GM18505 (cell line): ENCODE results near the gene HDAC10.
"Not testable (repeated sequence)": the region's sequence is repeated elsewhere in the genome, so short reads cannot be mapped to it uniquely, and the experiment has no call there.

Source experiments
- ATAC-seq: cut with Tn5 transposase; IDR thresholded peaks from one replicate; pipeline ENCODE4 v1.9.1; 2021; ENCODE audit not compliant: unreplicated experiment
- POLR2A ChIP-seq: IDR thresholded peaks from 4 replicates; pipeline ENCODE4 v1.6.1; 2011; ENCODE audit warnings: borderline replicate concordance; ENCODE audit not compliant: insufficient read depth, insufficient read length; ENCODE audit errors: extremely low read depth

The HDAC10 gene

DNA sequence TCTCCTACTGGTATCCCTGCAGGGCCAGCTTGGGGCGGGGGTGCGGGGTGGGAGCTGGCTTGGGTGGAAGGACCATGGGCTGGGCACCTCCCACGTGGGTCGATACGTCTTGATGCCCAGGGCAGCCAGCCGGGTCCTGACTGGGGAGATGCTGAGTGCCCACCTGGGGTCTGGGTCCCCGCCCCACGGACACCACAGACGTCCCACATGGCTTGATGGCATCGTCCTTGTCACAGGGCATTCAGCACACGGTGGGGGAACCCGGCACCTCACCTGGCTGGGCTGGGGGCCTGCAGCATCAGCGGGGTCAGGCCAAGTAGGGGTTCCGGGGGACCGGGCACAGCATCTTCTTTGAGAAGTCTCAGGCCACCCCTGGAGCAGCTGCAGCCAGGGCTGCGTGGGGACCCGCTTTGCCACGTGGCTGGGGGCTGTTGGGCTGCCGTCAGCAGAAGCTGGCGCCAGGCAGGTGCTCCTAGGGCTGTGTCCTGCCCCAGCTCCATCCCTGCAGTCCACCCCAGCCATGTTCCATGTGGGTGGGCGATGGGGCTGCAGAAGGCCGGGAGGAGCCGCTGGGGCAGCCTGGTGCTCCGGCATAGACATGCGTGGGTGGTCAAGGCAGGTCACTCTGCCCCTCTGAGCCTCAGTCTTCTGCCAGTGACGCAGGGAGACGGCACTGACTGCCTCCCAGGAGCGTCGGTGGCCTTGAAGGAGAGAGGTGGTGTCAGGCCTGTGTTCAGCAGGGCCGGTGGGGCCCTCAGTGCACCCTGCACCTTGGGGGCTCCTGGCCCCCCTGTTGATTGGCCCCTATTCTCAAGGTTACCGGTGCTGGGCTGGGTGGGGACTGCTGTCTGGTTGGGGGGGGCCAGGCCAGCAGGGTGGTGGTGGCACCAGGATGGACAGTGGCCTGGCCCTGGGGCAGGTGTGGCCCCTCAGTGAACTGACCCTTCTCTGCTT is 41.8 kb downstream of the HDAC10 start:
- no peak for TF ChIP-seq POLR2A
- ATAC-seq: no peak

DNA sequence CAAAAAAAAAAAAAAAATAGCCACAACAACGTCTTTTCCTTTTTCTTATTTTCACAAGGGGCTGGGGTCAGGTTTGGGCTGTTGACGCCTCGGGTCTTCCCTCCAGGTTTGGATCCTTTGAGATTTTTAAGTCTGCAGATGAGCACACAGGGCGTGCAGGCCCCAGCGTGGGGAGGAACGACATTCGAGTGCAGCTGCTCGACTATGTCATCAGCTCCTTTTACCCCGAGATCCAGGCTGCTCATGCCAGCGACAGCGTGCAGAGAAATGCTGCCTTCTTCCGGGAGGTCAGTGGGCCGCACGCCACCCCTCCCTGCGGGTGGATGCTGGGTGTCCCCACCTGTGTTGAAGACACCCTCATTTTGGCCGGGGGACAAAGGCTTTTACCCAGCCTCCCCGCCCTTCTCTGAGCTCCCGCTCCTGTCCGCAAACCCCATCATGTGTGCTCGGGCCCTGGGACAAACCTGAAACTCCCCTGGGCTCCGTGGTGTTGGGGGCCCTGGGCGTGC is 42.6 kb downstream of the HDAC10 start:
- ATAC-seq: no peak

DNA sequence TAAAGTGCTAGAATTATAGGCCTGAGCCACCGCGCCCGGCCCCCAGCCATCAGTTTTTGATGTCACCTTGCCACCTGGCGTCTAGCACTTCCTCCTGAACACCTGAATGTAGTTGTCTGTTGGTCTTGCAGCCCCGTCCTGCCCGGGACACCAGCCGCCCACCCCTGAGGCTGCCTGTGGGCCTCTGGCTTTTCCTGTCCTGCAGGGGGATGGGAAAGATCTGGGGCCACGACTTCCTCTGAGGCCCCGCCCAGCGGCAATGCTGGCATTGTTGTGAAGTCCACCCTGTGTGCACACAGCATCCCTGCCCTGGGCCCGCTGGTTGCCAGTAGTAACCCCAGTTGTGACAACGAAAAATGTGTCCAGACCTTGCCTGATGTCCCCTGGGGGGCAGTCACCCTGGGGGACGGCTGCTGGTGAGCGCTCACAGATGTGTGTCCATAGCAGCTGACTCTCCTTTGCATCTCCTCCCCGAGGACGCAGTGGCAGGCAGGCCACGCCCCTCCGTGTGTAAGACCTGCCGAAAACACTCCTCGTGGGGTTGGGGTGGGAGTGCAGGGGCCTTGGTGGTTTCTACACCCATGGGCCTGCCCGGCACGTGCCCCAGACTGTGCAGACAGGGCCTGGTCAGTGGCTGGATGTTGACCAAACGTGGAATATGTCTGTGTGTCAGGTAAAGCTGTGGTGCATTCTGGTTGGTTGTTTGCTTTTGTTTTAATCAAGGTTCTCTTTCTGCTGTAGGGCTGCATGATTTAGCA is 43.5 kb downstream of the HDAC10 start:
- no peak for ATAC-seq
- no peak for TF ChIP-seq POLR2A

More for the DNA sequence above, 42.6 kb downstream of the HDAC10 start:
- TF ChIP-seq POLR2A: no peak

DNA sequence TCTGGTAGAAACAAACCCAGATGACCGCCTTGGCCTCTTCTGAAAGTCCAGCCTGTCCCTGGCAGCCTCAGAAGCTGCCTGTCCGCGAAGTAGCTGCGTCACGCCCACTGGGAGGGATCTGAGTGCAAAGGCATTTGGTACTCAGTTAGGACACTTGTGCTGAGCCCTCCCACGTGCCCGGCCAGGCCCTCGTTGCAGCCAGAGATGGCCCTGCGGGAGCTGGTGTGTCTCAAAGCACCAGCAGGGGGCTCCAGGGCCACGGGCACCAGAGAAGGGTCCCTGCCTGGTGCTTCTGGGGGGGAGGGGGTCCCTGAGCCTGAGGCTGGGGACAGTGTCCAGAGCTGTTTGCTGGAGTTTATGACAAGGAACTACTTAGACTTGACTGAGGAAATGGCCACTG is 44.5 kb downstream of the HDAC10 start:
- ATAC-seq: no peak
- no peak for TF ChIP-seq POLR2A

DNA sequence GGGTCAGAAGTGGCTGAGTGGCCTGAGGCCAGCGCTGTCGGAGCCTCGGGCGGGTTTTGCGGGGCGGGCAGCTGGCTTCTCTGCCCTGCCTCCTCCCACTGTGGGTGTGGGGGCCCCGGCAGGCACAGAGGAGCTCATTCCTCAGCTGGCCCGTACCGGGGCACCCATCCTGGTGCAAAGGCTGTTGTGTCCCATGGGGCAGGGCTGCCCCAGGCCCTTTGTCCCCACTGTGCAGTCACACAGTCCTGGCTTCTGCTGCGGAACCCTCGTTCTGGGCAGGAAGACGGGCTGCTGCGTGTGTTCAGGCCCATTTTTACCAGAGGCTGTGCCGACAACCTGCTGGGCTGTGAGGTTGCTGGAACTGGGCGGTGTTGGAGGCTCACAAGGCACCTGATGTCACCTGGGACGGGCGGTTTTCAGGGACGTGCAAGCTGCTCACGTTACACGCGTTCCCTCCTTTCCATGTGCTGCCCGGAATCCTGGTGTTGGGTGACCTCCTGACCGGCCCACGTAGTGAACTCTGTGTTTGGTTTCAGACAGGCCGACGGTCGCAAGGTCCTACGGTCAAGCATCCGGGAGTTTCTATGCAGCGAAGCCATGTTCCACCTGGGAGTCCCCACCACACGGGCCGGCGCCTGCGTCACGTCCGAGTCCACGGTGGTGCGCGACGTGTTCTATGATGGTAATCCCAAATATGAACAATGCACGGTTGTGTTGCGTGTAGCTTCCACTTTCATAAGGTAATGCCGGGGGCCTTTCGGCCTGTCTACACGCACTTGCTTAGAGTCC is 45.1 kb downstream of the HDAC10 start:
- ATAC-seq: no peak
- no peak for TF ChIP-seq POLR2A

DNA sequence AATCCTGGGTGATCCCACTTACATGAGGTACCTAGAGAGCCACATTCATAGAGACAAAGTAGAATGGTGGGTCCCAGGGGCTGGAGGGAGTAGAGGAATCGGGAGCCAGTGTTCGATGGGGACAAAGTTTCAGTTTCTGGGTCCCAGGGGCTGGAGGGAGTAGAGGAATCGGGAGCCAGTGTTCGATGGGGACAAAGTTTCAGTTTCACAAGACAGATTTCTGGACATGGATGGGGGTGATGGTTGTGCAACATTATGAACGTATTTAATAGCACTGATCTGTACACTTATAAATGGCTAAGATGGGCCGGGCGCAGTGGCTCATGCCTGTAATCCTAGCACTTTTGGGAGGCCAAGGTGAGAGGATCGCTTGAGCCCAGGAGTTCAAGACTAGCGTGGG is 46.1 kb downstream of the HDAC10 start:
- ATAC-seq: not testable (repeated sequence)

DNA sequence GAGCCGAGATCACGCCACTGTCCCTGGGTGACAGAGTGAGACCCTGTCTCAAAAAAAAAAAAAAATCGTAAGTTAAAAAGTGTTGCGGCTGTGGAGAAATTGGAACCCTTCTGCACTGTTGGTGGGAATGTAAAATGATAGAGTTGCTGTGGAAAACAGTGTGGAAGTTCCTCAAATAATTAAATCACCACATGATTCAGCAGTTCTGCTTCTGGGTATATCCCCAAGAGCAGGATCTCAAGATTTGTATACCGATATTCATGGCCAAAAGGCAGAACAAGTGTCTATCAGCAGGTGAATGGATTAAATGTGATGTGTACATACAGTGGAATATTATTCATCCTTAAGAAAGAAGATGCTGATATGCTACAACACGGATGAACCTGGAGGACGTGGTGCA is 46.5 kb downstream of the HDAC10 start:
- TF ChIP-seq POLR2A: no peak
- ATAC-seq: no peak

DNA sequence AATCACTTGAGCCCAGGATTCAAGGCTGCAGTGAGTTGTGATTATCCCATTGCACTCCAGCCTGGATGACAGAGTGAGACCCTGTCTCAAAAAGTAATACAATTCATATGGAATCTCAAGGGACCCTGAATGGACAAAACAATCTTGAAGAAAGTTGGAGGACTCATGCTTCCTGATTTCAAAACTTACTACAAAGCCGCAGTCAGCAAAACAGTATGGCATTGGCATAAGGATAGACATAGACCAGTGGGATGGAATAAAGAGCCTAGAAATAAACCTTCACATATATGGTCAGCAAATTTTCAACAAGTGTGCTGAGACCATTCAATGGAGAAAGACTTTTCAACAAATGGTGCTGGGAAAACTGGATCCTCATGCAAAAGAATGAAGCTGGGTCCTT is 47.8 kb downstream of the HDAC10 start:
- no peak for ATAC-seq
- no peak for TF ChIP-seq POLR2A

DNA sequence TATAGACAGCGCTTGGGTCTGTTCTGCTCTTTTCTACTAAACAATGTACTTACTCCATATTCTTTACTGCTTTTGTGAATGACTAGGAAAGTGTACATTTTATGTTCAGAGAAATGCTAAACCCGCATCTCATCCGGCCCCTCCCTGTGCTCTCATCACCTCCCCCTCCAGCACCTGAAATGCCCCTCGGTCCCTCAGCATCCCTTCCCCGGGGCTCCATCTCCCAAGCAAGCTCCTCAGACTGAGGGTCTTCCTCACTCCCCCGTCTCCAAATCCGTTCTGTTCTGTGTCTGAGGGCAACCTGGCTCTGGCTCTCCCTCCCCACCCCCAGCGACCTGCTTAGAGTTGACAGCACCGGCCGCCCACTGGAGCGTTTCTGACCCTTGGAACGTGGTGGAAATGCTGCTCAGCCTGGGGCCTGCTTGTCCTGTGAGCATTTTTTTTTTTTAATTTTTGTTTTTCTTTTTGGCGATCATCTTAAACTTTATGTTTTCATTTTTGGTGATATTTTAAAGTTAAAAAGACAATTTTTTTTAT is 48.9 kb downstream of the HDAC10 start:
- TF ChIP-seq POLR2A: peak; percentile 20
- ATAC-seq: no peak

DNA sequence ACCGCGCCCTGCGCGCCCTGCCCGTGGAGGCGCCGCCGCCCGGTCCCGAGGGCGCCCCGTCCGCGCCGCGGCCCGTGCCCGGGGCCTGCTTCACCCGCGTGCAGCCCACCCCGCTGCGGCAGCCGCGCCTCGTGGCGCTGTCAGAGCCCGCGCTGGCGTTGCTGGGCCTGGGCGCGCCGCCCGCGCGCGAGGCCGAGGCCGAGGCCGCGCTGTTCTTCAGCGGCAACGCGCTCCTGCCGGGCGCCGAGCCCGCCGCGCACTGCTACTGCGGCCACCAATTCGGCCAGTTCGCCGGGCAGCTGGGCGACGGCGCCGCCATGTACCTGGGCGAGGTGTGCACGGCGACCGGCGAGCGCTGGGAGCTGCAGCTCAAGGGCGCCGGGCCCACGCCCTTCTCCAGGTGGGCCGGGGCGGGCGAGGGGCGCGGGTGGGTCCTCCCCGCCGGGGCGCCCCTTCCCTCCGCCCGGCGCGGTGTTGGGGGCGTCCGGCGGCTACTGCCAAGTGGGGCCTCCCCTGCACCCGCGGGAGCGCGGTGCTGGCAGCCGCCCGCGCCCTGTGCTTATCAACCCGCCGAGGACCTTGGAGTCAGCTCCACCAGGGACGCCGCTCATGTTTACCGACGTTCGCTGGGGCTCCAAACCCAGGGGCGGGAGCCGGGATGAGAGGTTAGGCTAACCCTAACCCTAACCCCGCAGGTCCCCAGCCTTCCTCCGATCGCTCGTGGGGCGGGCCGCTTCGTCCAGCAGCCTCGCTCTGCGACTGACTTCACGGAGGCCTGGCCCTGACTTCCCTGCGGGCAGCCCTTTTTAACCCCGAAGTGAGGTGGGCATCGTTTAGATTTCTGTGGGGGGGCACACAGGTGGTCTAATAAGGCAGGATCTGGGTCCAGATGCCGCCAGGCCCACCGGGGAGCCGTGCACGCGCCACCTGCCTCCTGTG is 49.6 kb downstream of the HDAC10 start:
- TF ChIP-seq POLR2A: no peak
- ATAC-seq: peak; percentile 28

DNA sequence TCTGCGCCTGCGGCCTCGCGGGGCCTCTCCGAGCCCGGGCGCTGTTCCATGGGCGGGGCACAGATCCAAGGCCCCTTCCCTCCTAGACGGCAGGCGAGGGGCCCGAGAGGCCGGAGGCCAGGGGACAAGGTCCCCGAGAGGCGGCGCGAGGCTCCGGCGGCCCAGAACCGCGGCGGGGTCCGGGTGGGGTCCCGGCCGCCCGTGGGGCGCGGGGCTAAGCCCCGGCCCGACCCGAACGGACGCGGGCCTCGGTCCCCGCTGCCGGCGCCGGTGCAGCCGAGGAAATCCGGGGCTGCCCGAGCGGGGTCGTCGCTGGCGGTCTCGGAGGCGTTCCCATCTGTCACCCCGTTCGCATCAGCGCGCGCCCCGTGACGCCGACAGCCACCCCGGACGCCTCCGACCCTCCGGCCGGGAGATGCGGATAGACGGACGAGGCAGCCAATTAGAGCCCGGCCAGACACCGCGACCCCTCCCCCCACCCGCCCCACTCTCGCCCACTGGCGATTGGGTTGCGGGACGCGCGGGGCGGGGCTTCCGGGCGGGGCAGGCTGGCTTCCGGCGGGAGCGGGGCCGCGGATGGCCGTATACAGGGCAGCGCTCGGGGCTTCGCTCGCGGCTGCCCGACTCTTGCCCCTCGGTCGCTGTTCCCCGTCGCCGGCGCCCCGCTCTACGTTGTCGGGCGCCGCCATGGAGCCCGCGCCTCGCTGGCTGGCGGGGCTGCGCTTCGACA is 50.4 kb downstream of the HDAC10 start, which contains the start of gene SELENOO:
SELENOO (plus strand) TSS at position 551 of the 730 bp plus-strand sequence; CDS start at position 577, 26 bp downstream.
- peak; percentile 66 for TF ChIP-seq POLR2A
- peak; percentile 62 for ATAC-seq
